CD4-positive, alpha-beta T cell (primary cell): ENCODE data around the gene TFEB. TPM values are rescaled to one million over a fixed set of nuclear protein-coding genes. Genes with fewer than 3 reads are reported as not detected.
A peak's percentile ranks its signal among the peaks of the same experiment; 100 is the strongest.

Experiments used
- ATAC-seq: fragments of 200-7000 bp; cut with Tn5 transposase; one replicate; pipeline ENCODE4 v1.10.0; 2022; ENCODE audit warnings: mild to moderate bottlenecking; ENCODE audit not compliant: poor library complexity
- CTCF ChIA-PET: fragments of 350-600 bp; sonication (Branson Sonifier 250); formaldehyde crosslinking; loops from one replicate; lab custom pipeline; 2021; ENCODE audit warnings: antibody characterized with exemption, inconsistent platforms; lab: Charles Lee
- POLR2A ChIA-PET: fragments of 350-600 bp; sonication (Branson Sonifier 250); formaldehyde crosslinking; loops from one replicate; lab custom pipeline; 2021; ENCODE audit warnings: antibody characterized with exemption, inconsistent platforms; lab: Charles Lee
- DNase-seq, 14 experiments: peaks; one replicate each; pipeline ENCODE4 v3.0.0-alpha.2; 2013 to 2020; ENCODE audit warnings: mixed read lengths in 2 of 14
- H3K27ac ChIP-seq, 2 donors: one replicate each; pipeline versions ENCODE4 v1.5.1 to v1.7.0; 2013; ENCODE audit warnings: low read length in 2 of 2, low read depth in 1 of 2, mild to moderate bottlenecking in 1 of 2
- H3K27me3 ChIP-seq, 2 experiments: 1 replicate in 1 of 2; 2 replicates in 1 of 2; pipeline versions ENCODE4 v1.6.1 to v1.7.0; 2013; ENCODE audit warnings: low read length in 2 of 2, control low read depth in 1 of 2, mild to moderate bottlenecking in 1 of 2, moderate library complexity in 1 of 2; ENCODE audit not compliant: insufficient read depth in 2 of 2, control insufficient read depth in 1 of 2
- H3K36me3 ChIP-seq: one replicate; pipeline ENCODE4 v1.6.1; 2013; ENCODE audit warnings: low read length, control low read depth; ENCODE audit not compliant: insufficient read depth
- H3K4me1 ChIP-seq: one replicate; pipeline ENCODE4 v1.6.1; 2013; ENCODE audit warnings: low read length, control low read depth; ENCODE audit not compliant: insufficient read depth
- H3K4me3 ChIP-seq: one replicate; pipeline ENCODE4 v1.5.1; 2013; ENCODE audit warnings: mild to moderate bottlenecking, low read length, moderate library complexity
- H3K9me3 ChIP-seq, 2 experiments: 1 replicate in 1 of 2; 2 replicates in 1 of 2; pipeline versions ENCODE4 v1.6.1 to v1.7.0; 2013; ENCODE audit warnings: low read length in 2 of 2, mild to moderate bottlenecking in 2 of 2, control low read depth in 1 of 2, moderate library complexity in 1 of 2; ENCODE audit not compliant: control insufficient read depth in 1 of 2, insufficient read depth in 1 of 2
- H3K27ac Mint-ChIP-seq: one replicate; pipeline ENCODE4 v1.8.0; 2020; ENCODE audit warnings: mixed read lengths
- H3K27me3 Mint-ChIP-seq: one replicate; pipeline ENCODE4 v1.8.0; 2021; ENCODE audit warnings: mixed read lengths
- H3K36me3 Mint-ChIP-seq: one replicate; pipeline ENCODE4 v1.8.0; 2021; ENCODE audit warnings: low read depth, mixed read lengths
- H3K4me1 Mint-ChIP-seq: one replicate; pipeline ENCODE4 v1.8.0; 2021; ENCODE audit warnings: low read depth, mixed read lengths
- H3K4me3 Mint-ChIP-seq: one replicate; pipeline ENCODE4 v1.8.0; 2020; ENCODE audit warnings: mild to moderate bottlenecking, mixed read lengths
- H3K9me3 Mint-ChIP-seq: one replicate; pipeline ENCODE4 v1.8.0; 2020; ENCODE audit warnings: mixed read lengths
- CTCF ChIP-seq: fragments of 200-600 bp; IDR thresholded peaks from one replicate; pipeline ENCODE4 v1.8.0; 2022; ENCODE audit warnings: antibody characterized with exemption, mild to moderate bottlenecking
- intact Hi-C, 2 experiments: fragments of 100-400 bp; cut with DNase I in 1 of 2; cut with micrococcal nuclease in 1 of 2; formaldehyde crosslinking; loops; one replicate each; pipeline versions ENCODE4 v1.15.1 to v1.9.0; 2023 to 2025; cut with DNase I, micrococcal nuclease
- total RNA-seq, 174 experiments: library from RNA in 2 of 174; stranded (reverse) in 2 of 174; gene quantifications; one replicate each; pipeline ENCODE4 v1.2.3 and lab custom pipeline; 2021 to 2026

TFEB gene
- total RNA-seq, 2 experiments from 2014 or later: 23.8 to 24.1 TPM

- ChIA-PET POLR2A (interaction anchor here (0.8 to 2.9 kb wide), 10 partner anchors 11 to 663 kb away, joined by 3 to 31 read pairs (median 5); partner anchors contain the start of genes OARD1, TAF8 and TOMM6), CTCF (interaction anchor here (1.1 to 4.9 kb wide), 6 partner anchors 18 to 186 kb away, joined by 3 to 38 read pairs (median 4); partner anchors contain the start of genes BYSL, MED20 and TOMM6)
- H3K27me3 ChIP-seq: peaks cover 0 to 3% of the 10 kb centered on the region in 2 experiments
- Mint-ChIP-seq H3K27me3 (no peaks in the 10 kb centered on the region), H3K27ac (peak overlapping the region; percentile 88), H3K9me3 (no peaks in the 10 kb centered on the region), H3K36me3 (no peaks in the 10 kb centered on the region), H3K4me3 (peak overlapping the region; percentile 97), H3K4me1 (peaks cover 40% of the 10 kb centered on the region)
- intact Hi-C loops: loop anchor here (2.0 to 10.0 kb wide), 10 partner anchors 52 to 1952 kb away; partner anchors contain the start of genes TOMM6 (in 2 of the 2), BYSL (in 1 of the 2), GTPBP2 (in 1 of the 2) and MED20 (in 1 of the 2)
- ATAC-seq (peak; percentile 28), DNase-seq (peak; percentile 45 to 83 (median 64))
- H3K27ac ChIP-seq: peak overlapping the region; percentile 77 to 80
- no peaks in the 10 kb centered on the region for H3K36me3 ChIP-seq
- no peak for TF ChIP-seq CTCF
- H3K9me3 ChIP-seq: no peaks in the 10 kb centered on the region
- peak overlapping the region; percentile 73 for H3K4me3 ChIP-seq
- peaks cover 46% of the 10 kb centered on the region for H3K4me1 ChIP-seq
Observed at GRCh38 chr6:41734666-41735426, 562 bp downstream of the TFEB start.

- Histone ChIP-seq H3K4me1 (peaks cover 54% of the 10 kb centered on the region), H3K4me3 (peak overlapping the region; percentile 73), H3K36me3 (no peaks in the 10 kb centered on the region), H3K9me3 (no peaks in the 10 kb centered on the region), H3K27me3 (peaks cover 0 to 3% of the 10 kb centered on the region in 2 experiments), H3K27ac (peak overlapping the region; percentile 68 to 77)
- Mint-ChIP-seq H3K36me3 (no peaks in the 10 kb centered on the region), H3K27me3 (no peaks in the 10 kb centered on the region), H3K4me1 (peaks cover 43% of the 10 kb centered on the region), H3K4me3 (peak overlapping the region; percentile 82), H3K27ac (peak overlapping the region; percentile 85), H3K9me3 (no peaks in the 10 kb centered on the region)
- ChIA-PET CTCF (interaction anchor here (0.6 to 4.9 kb wide), 6 partner anchors 26 to 310 kb away, joined by 3 to 38 read pairs (median 4); partner anchors contain the start of genes BYSL, MED20 and TOMM6), POLR2A (interaction anchor here (0.6 to 2.9 kb wide), 12 partner anchors 10 to 831 kb away, joined by 3 to 31 read pairs (median 5); partner anchors contain the start of genes OARD1, TAF8 and TOMM6)
- intact Hi-C loops: loop anchor here (2.0 to 10.0 kb wide), 8 partner anchors 53 to 1511 kb away; partner anchors contain the start of genes TOMM6 (in 2 of the 2), BYSL (in 1 of the 2), MED20 (in 1 of the 2) and MRPS10 (in 1 of the 2)
- TF ChIP-seq CTCF: no peak
- ATAC-seq: peak; percentile 60
- DNase-seq: peak; percentile 39 to 91 (median 62)
Observed at GRCh38 chr6:41733707-41734665, 1.4 kb downstream of the TFEB start.
